ENCODE measurements around the gene RSRC1. TPM values are rescaled to one million over a fixed set of nuclear protein-coding genes. Genes with fewer than 3 reads are reported as not detected.
"Not testable (repeated sequence)": the region's sequence is repeated elsewhere in the genome, so short reads cannot be mapped to it uniquely, and the experiment has no call there.

Gene RSRC1
- polyA plus RNA-seq, 3 donors = 34.6 to 40.5 (median 35.6) TPM

- no peak for DNase-seq (ENCODE audit: extremely low read depth in 1 of 11, low read depth in 9 of 11, low spot score in 4 of 11)
Measured at GRCh38 chr3:158111861-158112260, 2.0 kb downstream of the RSRC1 start.

GRCh38 chr3:158113595-158113994 lies 3.7 kb downstream of the RSRC1 start:
- not testable (repeated sequence) for DNase-seq (ENCODE audit: extremely low read depth in 1 of 11, low read depth in 9 of 11, low spot score in 4 of 11)

GRCh38 chr3:158120330-158120729 lies 10.4 kb downstream of the RSRC1 start:
- no peak for DNase-seq (ENCODE audit: extremely low read depth in 1 of 11, low read depth in 9 of 11, low spot score in 4 of 11)

GRCh38 chr3:158121295-158121694 lies 11.4 kb downstream of the RSRC1 start:
- no peak for DNase-seq (ENCODE audit: extremely low read depth in 1 of 11, low read depth in 9 of 11, low spot score in 4 of 11)

DNA sequence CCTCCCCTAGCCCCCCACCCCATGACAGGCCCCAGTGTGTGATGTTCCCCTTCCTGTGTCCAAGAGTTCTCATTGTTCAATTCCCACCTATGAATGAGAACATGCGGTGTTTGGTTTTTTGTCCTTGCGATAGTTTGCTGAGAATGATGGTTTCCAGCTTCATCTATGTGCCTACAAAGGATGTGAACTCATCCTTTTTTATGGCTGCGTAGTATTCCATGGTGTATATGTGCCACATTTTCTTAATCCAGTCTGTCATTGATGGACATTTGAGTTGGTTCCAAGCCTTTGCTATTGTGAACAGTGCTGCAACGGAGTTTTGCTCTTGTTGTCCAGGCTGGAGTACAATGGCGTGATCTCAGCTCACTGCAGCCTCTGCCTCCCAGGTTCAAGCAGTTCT lies 12.8 kb downstream of the RSRC1 start:
- DNase-seq (ENCODE audit: extremely low read depth in 1 of 11, low read depth in 9 of 11, low spot score in 4 of 11) = not testable (repeated sequence)

DNA sequence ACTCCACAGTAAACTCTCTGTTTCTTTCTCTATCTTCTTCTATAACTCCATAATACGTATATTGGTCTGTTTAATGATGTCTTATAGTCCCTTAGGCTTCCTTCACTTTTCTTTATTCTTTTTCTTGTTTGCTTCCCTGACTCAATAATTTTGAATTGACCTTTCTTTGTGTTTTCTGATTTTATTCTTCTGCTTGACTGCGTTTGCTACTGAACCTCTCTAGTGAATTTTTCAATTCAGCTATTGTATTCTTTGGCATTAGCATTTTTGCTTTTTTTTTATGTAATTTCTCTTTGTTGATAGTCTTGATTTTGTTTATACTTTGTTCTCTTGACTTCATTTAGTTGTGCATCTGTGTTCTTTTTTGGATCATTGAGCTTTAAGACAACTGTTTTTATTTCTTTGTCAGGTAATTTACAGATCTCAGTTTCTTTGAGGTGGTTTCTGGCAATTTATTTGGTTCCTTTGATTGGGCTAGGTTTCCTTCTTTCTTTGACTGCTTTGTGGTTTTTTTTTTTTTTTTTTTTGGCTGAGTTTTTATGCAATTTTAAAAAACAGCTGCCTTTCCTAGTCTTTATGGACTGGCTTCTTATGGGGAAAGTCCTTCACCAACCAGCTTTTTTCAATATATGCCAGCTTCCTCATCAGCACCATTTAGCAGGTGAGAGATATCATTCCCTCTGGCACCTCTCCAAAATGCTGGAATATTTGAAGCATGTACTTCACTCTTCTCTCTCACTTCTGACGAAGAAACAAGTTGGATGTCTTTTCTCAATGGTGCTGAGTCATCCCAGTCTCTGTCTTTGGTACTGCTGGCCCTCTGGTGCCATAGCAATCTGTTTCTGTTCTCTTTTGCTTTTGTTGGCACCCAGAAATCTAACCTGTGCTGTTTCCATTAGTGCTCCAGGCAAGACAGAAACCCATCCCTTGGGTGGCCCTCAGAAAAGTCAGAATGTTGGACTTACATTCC lies 17.6 kb downstream of the RSRC1 start:
- no peak for DNase-seq (ENCODE audit: extremely low read depth in 1 of 11, low read depth in 9 of 11, low spot score in 4 of 11)

- no peak for DNase-seq (ENCODE audit: extremely low read depth in 1 of 11, low read depth in 9 of 11, low spot score in 4 of 11)
Measured at GRCh38 chr3:158128755-158129154, 18.9 kb downstream of the RSRC1 start.

DNA sequence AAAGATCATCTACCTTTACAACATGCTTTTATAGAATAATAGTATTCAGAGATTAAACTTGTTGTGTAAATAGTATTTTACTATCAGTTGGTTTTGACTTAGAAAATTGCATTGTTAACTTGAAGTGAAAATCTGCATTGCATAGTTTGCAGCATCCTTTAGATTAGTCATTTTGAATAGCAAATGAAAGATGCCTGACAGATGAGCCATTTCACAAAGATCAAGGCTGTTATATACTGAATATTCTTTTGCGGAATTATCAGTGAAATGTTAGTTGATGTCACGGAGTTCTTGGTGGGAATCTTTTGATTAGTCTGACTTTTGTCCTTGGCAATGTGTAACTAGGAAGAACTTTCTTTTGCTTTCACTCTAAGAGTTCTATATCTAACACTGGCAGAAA lies 24.5 kb downstream of the RSRC1 start:
- no peak for DNase-seq (ENCODE audit: extremely low read depth in 1 of 11, low read depth in 9 of 11, low spot score in 4 of 11)

- DNase-seq (ENCODE audit: extremely low read depth in 1 of 11, low read depth in 9 of 11, low spot score in 4 of 11) = no peak
Measured at GRCh38 chr3:158140396-158140795, 30.5 kb downstream of the RSRC1 start.

DNA sequence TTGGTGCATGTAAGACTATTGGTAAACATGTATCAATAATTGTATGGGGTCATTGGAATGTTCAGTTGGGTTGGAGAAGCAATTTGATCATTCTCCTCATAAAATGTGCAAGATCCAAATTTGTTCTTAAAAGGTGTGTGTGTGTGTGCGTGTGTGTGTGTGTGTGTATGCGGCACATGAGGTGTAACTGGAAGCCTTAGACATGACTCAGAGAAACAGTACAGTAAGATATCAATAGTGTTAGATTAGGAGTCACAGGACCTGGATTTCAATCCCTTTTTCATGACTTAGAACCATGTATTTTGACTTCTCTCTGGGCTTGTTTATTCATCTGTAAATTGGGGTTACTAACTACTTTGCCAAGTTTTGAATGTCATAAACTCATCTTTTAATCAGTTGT lies 38.3 kb downstream of the RSRC1 start:
- DNase-seq (ENCODE audit: extremely low read depth in 1 of 11, low read depth in 9 of 11, low spot score in 4 of 11) = no peak

- no peak for DNase-seq (ENCODE audit: extremely low read depth in 1 of 11, low read depth in 9 of 11, low spot score in 4 of 11)
Measured at GRCh38 chr3:158152186-158152585, 42.3 kb downstream of the RSRC1 start.

- no peak for DNase-seq (ENCODE audit: extremely low read depth in 1 of 11, low read depth in 9 of 11, low spot score in 4 of 11)
Measured at GRCh38 chr3:158158969-158159368, 49.1 kb downstream of the RSRC1 start.

- DNase-seq (ENCODE audit: extremely low read depth in 1 of 11, low read depth in 9 of 11, low spot score in 4 of 11) = no peak
Measured at GRCh38 chr3:158159714-158160113, 49.8 kb downstream of the RSRC1 start.

- DNase-seq (ENCODE audit: extremely low read depth in 1 of 11, low read depth in 9 of 11, low spot score in 4 of 11) = no peak
Measured at GRCh38 chr3:158160958-158161357, 51.1 kb downstream of the RSRC1 start.

- DNase-seq (ENCODE audit: extremely low read depth in 1 of 11, low read depth in 9 of 11, low spot score in 4 of 11) = no peak
Measured at GRCh38 chr3:158165141-158165655, 55.3 kb downstream of the RSRC1 start.

- no peak for DNase-seq (ENCODE audit: extremely low read depth in 1 of 11, low read depth in 9 of 11, low spot score in 4 of 11)
Measured at GRCh38 chr3:158165730-158166129, 55.8 kb downstream of the RSRC1 start.

GRCh38 chr3:158166223-158166622 lies 56.3 kb downstream of the RSRC1 start:
- no peak for DNase-seq (ENCODE audit: extremely low read depth in 1 of 11, low read depth in 9 of 11, low spot score in 4 of 11)

GRCh38 chr3:158167737-158168557 lies 58.1 kb downstream of the RSRC1 start:
- no peak for DNase-seq (ENCODE audit: extremely low read depth in 1 of 11, low read depth in 9 of 11, low spot score in 4 of 11)

DNA sequence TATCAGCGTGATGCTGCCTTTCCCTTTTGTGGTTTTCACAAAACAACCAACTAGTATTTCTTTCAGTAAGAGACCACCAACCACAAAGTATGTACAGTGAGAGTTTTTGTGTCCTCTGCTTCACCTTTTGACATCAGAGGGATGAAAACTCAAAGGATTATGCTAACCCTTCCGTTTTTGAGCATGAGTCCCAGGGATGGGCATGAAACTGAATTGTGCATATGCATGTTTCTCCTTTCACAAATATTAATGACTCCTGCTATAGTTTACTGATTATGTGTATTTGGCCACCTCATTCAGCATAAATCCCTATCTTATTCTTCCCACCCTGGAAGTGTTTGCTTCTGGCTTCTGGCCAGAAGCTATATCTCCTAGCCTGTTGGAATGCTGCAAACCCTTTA lies 59.2 kb downstream of the RSRC1 start:
- DNase-seq (ENCODE audit: extremely low read depth in 1 of 11, low read depth in 9 of 11, low spot score in 4 of 11) = no peak

DNA sequence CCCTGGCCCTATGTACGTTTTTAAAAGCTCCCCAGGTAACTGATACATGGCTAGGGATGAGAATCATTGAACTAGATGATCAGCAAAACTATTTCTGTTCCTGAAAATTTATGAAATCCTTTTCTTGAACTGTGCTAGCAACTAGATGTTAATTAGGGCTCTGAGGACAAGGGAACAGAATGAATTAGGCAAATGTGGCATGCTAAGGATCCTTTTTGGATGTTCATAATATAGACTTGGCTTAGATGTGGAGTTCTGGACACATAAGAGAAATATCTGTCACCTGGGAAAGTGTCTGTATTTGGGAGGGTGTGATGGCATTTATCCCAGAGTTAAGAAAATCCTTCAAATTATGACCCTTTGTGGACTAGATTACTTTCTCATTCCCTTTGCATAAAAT lies 71.2 kb downstream of the RSRC1 start:
- no peak for DNase-seq (ENCODE audit: extremely low read depth in 1 of 11, low read depth in 9 of 11, low spot score in 4 of 11)

Data from renal cortex interstitium (tissue), 11 donors.